Glomerular visceral epithelial cell (primary cell): ENCODE measurements around the gene PARD3B.
"Not testable (repeated sequence)": the region's sequence is repeated elsewhere in the genome, so short reads cannot be mapped to it uniquely, and the experiment has no call there.

Source experiments
- DNase-seq: peaks from one replicate; pipeline ENCODE4 v3.0.0-alpha.2; 2016; ENCODE audit errors: extremely low spot score

The PARD3B gene

DNA sequence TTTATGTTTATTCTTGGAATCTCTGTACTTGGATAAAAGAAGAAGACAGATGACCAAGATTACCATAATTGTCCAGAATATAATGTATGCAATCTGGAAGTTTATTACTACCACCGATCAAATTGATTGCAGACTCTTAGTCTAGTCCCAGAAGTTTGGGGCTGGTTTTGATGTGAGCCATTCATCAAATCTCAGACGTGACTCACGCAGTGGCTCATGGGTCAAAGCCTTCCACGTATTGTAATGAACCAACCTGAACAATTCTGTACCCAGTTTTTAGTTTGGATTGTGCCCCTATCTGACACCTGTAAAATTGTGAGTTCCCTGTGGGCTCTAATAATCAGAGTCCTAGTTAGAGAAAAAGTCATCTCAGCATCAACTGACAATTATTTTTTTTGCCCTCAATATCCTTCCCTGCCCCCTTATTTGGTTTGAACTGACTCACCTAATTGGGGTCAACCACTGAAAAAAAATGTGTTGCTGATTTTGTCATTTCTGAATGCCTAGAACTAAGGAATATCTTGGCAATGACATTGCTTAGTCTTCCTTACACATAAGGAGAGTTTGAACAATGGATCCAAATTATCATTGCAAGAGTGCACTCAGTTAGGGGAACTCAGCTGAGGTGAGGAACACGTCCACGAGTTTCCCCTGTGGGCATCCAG is 917.5 kb downstream of the PARD3B start:
- DNase-seq, result no peak

GRCh38 chr2:205463466-205464025 is 918.3 kb downstream of the PARD3B start:
- DNase-seq, result no peak

DNA sequence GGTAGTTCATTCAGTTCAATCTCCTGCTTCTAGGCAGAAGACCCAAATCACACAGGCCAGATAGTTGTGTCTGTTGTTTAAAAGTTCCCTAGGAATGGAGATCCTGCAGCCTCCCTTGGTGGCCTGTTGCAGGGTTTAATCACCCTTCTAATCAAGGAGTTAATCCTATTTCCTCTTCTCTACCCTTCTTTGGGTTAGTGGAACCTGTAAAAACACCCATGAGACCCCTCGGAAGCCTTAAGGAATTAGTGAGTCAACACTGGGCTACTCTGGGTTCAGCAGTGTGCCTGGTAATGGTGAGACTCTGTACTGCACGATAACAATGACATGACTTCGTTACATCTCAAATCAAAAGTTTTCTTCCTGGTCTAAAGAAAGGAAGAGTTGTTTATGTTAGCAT is 919.4 kb downstream of the PARD3B start:
- no peak for DNase-seq

DNA sequence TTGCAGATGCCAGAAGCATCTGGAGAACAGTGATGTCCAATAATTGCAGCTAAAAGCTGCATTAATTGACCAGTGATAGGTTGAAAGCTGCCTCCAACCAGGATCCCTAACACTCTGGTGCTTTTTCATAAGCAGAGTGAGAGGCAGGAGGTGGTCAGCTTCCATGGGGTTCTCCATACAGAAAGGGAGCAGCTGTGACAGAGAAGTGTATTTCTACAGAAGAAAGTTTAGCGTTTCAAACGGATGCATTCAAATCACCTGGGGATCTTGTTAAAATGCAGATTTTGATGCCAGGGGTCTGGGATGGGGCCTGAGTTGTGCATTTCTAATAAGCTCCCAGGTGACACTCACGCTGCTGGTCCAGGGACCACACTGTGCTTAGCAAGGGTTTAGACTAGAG is 920.5 kb downstream of the PARD3B start:
- no peak for DNase-seq

- DNase-seq, result no peak
These were observed 926.5 kb downstream of the PARD3B start for GRCh38 chr2:205471776-205472175.

GRCh38 chr2:205473791-205474190 is 928.5 kb downstream of the PARD3B start:
- no peak for DNase-seq

DNA sequence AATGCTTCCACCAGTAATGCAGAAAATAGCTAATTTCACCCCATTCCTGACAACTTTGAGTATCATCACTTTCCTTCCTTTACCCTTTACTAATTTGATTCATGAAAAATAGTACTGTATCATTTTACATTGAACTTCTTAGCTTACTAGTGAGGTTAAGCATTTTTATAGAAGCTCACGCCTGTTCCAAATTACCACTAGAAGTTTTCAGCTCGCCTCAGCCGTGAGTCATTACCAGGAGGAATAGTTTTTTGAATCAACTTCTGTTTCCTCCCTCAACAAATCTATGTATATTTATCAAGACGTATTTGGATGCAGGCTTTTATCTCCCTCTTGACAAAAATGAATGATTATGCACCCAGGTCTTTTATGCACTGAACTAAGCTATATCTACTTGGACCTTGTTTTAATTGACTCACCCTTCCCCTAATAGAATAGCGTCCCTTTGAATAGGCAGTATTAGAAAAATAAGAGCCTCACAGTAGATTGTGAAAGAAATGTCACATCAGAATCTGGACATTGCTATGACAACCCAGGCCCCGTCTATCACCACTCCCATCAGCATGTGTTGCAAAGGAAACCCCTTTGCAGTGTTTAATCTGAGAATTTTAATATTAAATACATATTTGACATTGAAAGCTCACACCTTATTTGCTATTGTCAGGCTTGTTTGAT is 929.6 kb downstream of the PARD3B start:
- DNase-seq, result no peak

DNA sequence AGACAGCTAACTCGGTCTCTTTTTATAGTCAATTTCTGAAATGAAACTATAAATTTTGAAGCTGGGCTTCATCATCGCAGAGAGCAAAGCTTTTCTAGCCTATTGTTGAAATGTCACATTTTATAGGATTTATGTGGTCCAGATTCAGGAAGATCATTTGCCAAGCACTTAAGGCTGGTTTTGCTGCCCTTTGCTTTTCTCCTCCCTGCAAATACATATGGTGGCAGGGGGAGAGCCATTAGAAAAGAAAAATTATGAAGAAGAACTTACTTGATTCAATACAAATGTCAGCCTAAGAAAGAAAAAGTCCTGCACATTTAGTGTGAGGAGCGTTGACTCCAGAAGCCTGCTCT is 930.1 kb downstream of the PARD3B start:
- no peak for DNase-seq

DNA sequence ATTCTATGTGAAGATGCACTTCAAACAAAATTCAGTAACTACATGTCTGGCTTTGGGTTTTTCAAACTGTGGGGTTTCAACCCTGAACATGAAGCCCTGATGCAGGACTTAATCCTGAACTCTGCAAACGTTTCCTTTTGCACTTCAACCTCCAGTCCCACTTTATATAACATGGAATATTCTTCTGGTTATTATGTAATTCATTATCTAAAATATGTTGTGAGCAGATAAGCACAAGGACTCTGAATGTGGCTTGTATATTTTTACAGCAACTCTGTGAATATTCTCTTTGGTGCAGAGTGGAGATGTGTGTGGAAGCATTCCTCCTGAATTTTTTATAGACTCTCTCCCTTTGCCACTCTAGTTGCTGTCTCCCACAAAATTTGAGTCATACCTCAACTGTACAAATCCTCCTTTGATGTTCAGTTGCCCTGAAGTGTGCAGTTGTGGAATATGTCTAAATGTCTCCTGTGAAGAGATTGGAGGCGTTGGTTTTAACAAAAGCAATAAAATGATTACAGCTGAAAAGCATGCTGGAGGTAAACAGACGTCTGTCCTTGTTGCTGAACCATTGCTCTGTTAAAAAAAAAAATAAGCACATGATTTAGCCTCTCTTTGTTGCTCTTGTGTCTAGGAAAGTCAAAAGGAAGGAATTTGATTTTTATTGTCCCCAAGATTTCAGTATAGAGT is 931.9 kb downstream of the PARD3B start:
- DNase-seq, result no peak

DNA sequence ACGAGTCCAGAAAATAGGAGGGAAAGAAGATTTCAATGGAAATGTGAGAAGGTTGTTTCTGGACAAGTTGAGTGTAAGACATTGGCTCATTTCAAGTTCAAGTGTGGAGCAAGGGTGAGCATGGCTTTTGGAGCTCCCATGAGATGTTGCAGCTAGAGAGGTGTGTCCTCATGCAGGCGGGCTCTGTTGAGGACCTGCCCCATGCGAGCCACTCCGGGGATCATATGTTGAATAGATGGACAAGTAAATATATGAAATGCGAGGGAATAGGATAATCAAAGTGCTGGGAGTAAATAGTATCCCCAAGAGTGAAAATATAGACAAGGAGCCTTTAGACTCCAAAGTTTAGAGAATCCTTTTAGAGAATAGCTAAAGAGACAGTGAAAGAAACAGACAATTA is 936.6 kb downstream of the PARD3B start:
- no peak for DNase-seq

DNA sequence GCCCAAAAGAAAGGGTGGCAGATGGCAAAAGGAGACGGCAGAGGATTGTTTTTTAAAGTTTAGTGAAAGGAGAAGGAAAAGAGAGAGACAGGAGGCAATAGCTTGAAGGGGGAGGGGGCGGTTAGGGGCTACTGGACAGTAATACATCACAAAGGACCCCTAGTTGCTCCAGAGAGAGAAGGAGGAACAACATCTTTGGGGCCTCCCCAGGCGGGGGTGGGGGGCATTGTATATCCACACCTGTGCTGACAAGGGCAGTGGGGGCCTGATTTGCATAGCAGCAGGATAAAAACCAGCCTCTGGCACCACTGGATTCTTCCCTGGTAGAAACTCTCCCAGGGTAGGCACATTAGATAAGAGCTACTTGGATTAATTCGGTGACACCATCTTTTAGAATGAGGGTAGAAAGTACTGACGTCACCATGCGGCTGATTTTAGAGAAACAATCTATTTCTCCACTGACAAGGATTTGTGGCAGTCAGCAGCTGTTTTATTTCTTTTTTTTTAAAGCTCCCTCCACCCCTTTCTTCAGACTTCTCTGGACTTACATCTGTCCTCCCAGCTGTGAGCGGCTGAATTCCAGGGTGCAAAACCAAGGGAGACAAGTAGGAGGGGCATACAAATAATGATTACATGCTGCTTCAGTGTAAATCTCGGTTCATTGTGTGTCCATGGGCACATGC is 937.3 kb downstream of the PARD3B start:
- DNase-seq, result no peak

GRCh38 chr2:205483095-205483494 is 937.8 kb downstream of the PARD3B start:
- no peak for DNase-seq

GRCh38 chr2:205484215-205484614 is 938.9 kb downstream of the PARD3B start:
- DNase-seq, result no peak

DNA sequence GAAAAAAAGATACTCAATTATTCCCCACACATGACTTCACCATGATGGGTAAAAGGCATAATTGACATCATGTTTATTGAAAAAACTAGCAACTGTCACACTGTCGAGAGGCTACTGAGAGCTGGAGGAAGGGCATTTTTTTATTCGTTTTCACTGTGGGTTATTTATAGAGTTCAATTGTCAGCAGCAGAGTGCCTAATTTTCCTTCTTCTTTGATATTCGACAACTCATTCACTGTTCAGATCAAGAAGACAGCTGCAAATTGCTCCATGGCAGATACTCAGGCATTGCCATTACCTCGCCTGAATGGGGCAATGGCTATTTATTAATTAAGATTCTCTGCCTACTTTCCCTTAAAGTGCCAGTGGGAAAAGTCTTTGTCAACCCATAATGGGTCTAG is 939.5 kb downstream of the PARD3B start:
- no peak for DNase-seq

- not testable (repeated sequence) for DNase-seq
These were observed 948.3 kb downstream of the PARD3B start for GRCh38 chr2:205493528-205493927.

GRCh38 chr2:205494537-205495235 is 949.4 kb downstream of the PARD3B start:
- no peak for DNase-seq

- DNase-seq, result no peak
These were observed 950.5 kb downstream of the PARD3B start for GRCh38 chr2:205495819-205496218.

- no peak for DNase-seq
These were observed 951.1 kb downstream of the PARD3B start for GRCh38 chr2:205496370-205496769.

- DNase-seq, result no peak
These were observed 951.5 kb downstream of the PARD3B start for GRCh38 chr2:205496772-205497171.

- DNase-seq, result no peak
These were observed 953.7 kb downstream of the PARD3B start for GRCh38 chr2:205499006-205499405.

DNA sequence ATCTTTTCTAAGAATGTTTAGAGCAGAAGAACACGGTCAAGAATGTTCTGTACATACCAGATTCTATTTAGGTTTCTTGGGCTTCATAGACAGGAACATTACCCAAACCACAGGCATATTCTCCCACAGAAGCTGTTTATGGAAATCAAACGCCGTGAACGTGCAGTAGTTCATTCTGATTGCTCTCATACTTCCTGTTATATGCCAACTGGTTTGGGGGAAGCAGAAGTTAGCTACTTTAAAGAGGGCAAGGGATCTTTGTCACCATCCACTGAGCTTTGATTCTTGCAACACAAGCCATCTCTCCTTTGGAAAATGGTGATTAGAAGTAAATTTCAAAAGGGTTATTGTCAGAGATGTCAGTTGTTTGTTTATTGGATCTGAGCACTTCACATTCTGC is 954.8 kb downstream of the PARD3B start:
- no peak for DNase-seq

DNA sequence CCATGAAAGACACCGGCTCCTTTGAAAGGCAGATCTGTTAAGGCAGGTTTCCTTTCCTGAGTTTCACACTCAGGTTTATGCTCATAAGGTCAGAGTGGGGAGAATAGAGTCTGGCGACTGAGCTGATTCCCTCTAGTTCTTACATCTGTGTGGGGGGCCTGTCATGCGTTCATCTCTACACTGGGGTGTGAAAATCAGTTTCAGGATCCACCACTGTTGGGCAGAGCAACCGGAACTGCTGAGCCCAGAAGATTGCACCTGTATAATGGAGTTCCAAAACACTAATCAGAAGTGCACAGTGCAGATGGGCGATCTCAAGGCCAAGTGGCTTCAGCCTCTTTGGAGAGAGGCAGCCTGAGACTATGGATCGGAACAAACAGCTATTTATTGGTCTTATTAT is 955.7 kb downstream of the PARD3B start:
- no peak for DNase-seq
